Activated naive CD4-positive, alpha-beta T cell (primary cell): Measurements from ENCODE around the gene WLS.

ENCODE experiments used
- DNase-seq, 4 experiments: peaks; one replicate each; lab custom pipeline; 2025; lab: John Stamatoyannopoulos, UW

The WLS gene

DNA sequence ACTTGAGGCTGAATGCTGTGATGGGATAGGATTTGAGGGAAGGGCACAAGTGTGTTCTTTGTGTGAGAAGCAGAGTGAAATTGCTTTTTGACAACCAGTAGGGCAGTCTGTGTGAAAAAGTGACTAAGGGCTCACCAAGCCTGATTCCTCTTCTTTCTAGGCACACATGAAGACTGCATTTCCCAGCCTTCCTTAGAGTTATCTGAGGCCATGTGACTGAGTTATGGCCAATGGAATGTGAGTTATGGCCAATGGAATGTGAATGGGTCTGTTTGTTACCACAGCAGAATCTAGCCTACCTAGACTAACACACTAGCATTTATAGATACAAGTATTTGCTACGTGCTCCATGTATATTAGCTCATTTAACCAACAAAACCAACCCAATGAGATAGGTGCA, 146.6 kb downstream of the WLS start:
- no peak for DNase-seq

DNA sequence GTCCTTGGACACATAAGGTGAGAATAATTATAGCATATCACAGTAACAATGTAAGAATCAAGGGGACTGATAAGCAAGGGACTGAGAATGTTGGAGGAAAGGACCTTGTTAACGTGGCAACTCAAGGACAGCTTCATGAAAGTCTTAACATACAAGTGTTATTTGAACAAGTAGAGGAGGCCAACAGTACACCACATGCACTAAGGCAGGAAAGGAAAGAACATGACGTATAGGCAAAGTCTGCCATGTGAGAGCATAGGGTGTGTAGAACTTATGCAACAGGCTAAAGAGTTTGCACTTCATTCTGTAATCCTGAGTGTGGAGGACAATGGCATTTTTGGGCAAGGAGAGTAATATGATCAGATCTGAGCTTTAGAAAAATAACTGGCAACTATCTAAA, 148.6 kb downstream of the WLS start:
- no peak for DNase-seq

DNA sequence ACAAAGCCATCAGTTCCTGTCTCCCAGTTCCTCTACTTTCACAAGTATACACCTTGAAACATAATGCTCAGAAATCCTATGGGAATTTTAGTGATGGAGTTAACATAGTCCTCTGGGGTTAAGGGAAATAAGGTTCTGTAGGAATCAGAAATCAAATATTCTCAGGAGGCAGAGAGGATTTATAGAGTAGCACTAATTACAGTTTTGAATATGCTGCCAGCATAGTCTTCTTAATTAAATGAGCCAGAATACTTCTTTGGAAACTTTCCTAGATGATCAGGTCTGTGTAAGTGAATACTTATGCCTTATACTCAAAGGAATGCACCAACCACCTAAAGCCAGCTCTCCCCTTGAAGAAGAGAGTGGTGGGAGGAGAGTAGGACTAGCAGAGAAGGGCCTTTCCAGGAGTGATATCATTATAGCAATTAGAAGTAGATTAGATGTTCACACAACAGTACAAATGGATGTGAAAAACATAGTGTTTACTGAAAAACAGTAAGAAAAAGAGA, 150.5 kb downstream of the WLS start:
- no peak for DNase-seq

DNA sequence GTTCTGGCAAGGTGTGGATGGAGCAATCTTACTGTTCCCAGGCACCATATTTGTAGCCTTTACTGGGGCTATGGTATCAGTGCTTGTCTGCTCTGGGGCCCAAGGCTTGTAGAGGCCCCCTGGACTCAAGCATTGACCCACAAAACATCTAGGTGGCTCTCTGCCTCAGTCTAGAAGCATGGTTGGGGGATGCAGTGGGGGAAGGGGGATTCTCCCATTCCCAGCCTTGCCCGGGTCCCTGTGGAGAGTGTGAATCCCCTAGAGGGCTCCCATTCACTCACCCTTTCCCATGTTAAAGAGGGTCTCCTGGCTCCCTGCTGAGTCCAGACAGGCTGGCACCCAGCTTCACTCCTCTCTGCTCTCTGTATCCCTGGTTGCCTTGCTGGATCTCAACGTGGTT, 153.7 kb downstream of the WLS start:
- DNase-seq: no peak
